Panc1 (cell line): ENCODE results near the gene CCDC68. TPM values are rescaled to one million over a fixed set of nuclear protein-coding genes. Genes with fewer than 3 reads are reported as not detected.
A peak's percentile ranks its signal among the peaks of the same experiment; 100 is the strongest.

ENCODE experiments used
- ATAC-seq: fragments of 200-7000 bp; cut with Tn5 transposase; 2 replicates; pipeline ENCODE4 v1.9.1; 2020; ENCODE audit warnings: mild to moderate bottlenecking, moderate library complexity
- BruUV-seq: library from RNA; stranded (reverse); fragments of 400-500 nt; replicated peaks from 2 replicates; lab custom pipeline; 2021; lab: Mats Ljungman, UMichigan
- CTCF ChIA-PET: fragments of 300-600 bp; sonication (Branson Sonifier 250); formaldehyde crosslinking; loops from one replicate; lab custom pipeline; 2022; ENCODE audit warnings: antibody characterized with exemption; lab: Charles Lee
- POLR2A ChIA-PET: fragments of 300-600 bp; sonication (Branson Sonifier 250); formaldehyde crosslinking; loops from one replicate; lab custom pipeline; 2022; ENCODE audit warnings: antibody characterized with exemption; lab: Charles Lee
- DNase-seq: peaks from one replicate; pipeline ENCODE4 v3.0.0-alpha.2; 2010; ENCODE audit warnings: low read depth, low spot score
- H3K27ac ChIP-seq: 2 replicates; pipeline ENCODE4 v1.5.1; 2011; ENCODE audit warnings: mild to moderate bottlenecking, low read length, inconsistent platforms
- H3K27me3 ChIP-seq: fragments of 200-500 bp; sonication (Bioruptor generic); 2 replicates; pipeline ENCODE4 v1.6.0; 2014; ENCODE audit warnings: low read length, inconsistent platforms; ENCODE audit not compliant: control insufficient read depth, insufficient read depth
- H3K36me3 ChIP-seq: fragments of 200-500 bp; sonication (Bioruptor generic); 2 replicates; pipeline ENCODE4 v1.5.1; 2014; ENCODE audit warnings: inconsistent platforms, mild to moderate bottlenecking, low read length, moderate library complexity; ENCODE audit not compliant: control insufficient read depth, insufficient read depth
- H3K4me1 ChIP-seq: 2 replicates; pipeline ENCODE4 v1.5.1; 2011; ENCODE audit warnings: inconsistent platforms, mild to moderate bottlenecking, low read length, moderate library complexity; ENCODE audit not compliant: control insufficient read depth, insufficient read depth
- H3K4me3 ChIP-seq, 2 experiments: 2 replicates each; pipeline ENCODE4 v1.5.1; 2011 to 2012; ENCODE audit warnings: low read depth in 2 of 2, low read length in 2 of 2, mild to moderate bottlenecking in 2 of 2, inconsistent platforms in 1 of 2, moderate library complexity in 1 of 2
- H3K9me3 ChIP-seq: fragments of 200-500 bp; sonication (Bioruptor generic); 2 replicates; pipeline ENCODE4 v1.5.1; 2014; ENCODE audit warnings: low read depth, mild to moderate bottlenecking, inconsistent platforms, low read length, moderate library complexity; ENCODE audit not compliant: control insufficient read depth, insufficient read depth
- POLR2AphosphoS5 ChIP-seq: IDR thresholded peaks from 2 replicates; pipeline ENCODE4 v1.6.1; 2012; ENCODE audit warnings: mild to moderate bottlenecking, low read depth, low read length, moderate library complexity
- SIN3A ChIP-seq: IDR thresholded peaks from 2 replicates; pipeline ENCODE4 v1.6.1; 2012; ENCODE audit warnings: low read depth, mild to moderate bottlenecking, low read length, moderate library complexity, borderline replicate concordance; ENCODE audit not compliant: insufficient read depth
- TCF7L2 ChIP-seq: IDR thresholded peaks from 2 replicates; pipeline ENCODE4 v1.6.1; 2011; ENCODE audit warnings: mild to moderate bottlenecking, low read depth, low read length, inconsistent platforms
- in situ Hi-C: cut with HindIII; loops from 2 replicates; pipeline ENCODE4 v1.10.0; 2016; ENCODE audit warnings: low sequenced_read_pairs, low pct_unique_long_range_greater_than_20kb
- intact Hi-C: fragments of 100-400 bp; cut with micrococcal nuclease; formaldehyde crosslinking; loops from one replicate; pipeline ENCODE4 v1.10.0; 2022; ENCODE audit not compliant: unreplicated experiment
- total RNA-seq: library from RNA; stranded (reverse); gene quantifications from one replicate; pipeline ENCODE4 v1.2.1, GENCODE V29; 2021; ENCODE audit not compliant: unreplicated experiment
- TF ChIP-seq, protein P1 (sequence below), 2 experiments: IDR thresholded peaks; 2 replicates each; pipeline ENCODE4 v1.6.1; 2011 to 2012; ENCODE audit warnings: low read depth in 2 of 2, control low read depth in 1 of 2, low read length in 1 of 2, mild to moderate bottlenecking in 1 of 2, moderate library complexity in 1 of 2; ENCODE audit not compliant: insufficient read depth in 1 of 2
- TF ChIP-seq, protein P2 (sequence below): fragments of 450-650 bp; IDR thresholded peaks from 2 replicates; pipeline ENCODE4 v1.5.1; 2017; ENCODE audit warnings: mild to moderate bottlenecking

The CCDC68 gene
- total RNA-seq, 1 experiment from 2014 or later, result 0.41 TPM

DNA sequence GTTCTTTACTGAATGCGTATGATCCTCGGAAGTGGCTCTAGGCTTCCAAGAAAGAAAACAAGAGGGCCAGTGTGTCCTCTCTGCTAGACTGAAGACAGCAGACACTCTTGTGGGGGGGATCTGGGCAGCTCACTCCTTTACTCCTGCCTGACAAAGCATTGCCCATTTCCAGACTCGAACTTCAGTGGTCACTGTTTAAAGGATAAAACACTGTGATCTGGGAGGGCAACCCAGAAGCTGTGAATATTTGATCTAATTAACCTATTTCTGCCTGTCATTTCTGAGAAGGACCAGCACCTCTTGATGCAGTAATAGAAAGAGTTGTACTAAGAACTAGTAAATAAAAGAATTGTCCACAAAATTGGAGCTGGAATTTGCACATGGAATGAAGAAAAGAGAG is 24.5 kb upstream of the CCDC68 start:
- BruUV-seq, result no TSS peak
- in situ Hi-C loops, result no loop called here

DNA sequence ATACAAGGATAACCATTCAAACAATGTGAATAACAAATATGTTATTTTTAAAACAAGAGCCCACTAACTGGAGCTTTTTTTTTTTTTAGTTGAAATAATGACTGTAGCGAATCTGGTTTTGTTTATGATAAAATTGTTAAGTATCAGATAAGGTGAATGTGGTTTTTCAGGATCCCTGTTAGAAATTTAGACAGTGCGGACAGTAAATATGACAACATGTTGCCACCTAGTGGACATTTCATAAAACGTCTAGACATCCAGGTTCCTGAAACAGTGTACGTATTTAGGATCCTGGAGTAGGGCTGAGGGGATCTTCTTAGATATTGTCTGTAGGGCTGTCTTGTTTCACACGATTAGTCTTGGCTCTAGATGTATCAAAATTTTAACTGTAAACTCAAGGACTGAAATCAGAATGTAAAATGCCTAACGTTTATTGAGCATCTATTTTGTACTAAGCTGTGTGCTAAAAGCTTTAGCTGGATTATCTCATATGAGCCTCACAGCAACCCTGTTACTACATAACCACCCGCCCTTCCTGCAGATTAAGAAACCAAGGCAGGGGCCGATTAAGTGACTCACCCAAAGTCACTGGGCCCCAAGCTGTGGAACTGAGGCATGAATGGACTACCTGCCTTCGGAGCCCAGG is 23.9 kb upstream of the CCDC68 start:
- no peaks in the 10 kb centered on the region for H3K36me3 ChIP-seq
- BruUV-seq, result no TSS peak
- intact Hi-C loops, result loop anchor here (1.0 to 10.0 kb wide), 2 partner anchors 304 to 538 kb away; no protein-coding TSS in a partner anchor

More for the DNA sequence above, 24.5 kb upstream of the CCDC68 start:
- Histone ChIP-seq H3K27ac (no peak overlapping the region), H3K4me1 (no peaks in the 10 kb centered on the region), H3K27me3 (no peaks in the 10 kb centered on the region), H3K9me3 (no peaks in the 10 kb centered on the region), H3K4me3 (no peak overlapping the region), H3K36me3 (no peaks in the 10 kb centered on the region)
- intact Hi-C loops, result loop anchor here (1.0 to 10.0 kb wide), 2 partner anchors 304 to 539 kb away; no protein-coding TSS in a partner anchor
- DNase-seq (no peak), ATAC-seq (no peak)
- POLR2A ChIA-PET, result no interaction called here
- TF ChIP-seq SIN3A (no peak), TCF7L2 (no peak), POLR2AphosphoS5 (no peak)
- TF ChIP-seq, protein P1, sequence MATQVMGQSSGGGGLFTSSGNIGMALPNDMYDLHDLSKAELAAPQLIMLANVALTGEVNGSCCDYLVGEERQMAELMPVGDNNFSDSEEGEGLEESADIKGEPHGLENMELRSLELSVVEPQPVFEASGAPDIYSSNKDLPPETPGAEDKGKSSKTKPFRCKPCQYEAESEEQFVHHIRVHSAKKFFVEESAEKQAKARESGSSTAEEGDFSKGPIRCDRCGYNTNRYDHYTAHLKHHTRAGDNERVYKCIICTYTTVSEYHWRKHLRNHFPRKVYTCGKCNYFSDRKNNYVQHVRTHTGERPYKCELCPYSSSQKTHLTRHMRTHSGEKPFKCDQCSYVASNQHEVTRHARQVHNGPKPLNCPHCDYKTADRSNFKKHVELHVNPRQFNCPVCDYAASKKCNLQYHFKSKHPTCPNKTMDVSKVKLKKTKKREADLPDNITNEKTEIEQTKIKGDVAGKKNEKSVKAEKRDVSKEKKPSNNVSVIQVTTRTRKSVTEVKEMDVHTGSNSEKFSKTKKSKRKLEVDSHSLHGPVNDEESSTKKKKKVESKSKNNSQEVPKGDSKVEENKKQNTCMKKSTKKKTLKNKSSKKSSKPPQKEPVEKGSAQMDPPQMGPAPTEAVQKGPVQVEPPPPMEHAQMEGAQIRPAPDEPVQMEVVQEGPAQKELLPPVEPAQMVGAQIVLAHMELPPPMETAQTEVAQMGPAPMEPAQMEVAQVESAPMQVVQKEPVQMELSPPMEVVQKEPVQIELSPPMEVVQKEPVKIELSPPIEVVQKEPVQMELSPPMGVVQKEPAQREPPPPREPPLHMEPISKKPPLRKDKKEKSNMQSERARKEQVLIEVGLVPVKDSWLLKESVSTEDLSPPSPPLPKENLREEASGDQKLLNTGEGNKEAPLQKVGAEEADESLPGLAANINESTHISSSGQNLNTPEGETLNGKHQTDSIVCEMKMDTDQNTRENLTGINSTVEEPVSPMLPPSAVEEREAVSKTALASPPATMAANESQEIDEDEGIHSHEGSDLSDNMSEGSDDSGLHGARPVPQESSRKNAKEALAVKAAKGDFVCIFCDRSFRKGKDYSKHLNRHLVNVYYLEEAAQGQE (IDR thresholded peaks at IDR 0.05; ENCODE audit: insufficient read depth in 1 of 2, low read depth in 2 of 2, low read length in 1 of 2), result no peak
- TF ChIP-seq, protein P2, sequence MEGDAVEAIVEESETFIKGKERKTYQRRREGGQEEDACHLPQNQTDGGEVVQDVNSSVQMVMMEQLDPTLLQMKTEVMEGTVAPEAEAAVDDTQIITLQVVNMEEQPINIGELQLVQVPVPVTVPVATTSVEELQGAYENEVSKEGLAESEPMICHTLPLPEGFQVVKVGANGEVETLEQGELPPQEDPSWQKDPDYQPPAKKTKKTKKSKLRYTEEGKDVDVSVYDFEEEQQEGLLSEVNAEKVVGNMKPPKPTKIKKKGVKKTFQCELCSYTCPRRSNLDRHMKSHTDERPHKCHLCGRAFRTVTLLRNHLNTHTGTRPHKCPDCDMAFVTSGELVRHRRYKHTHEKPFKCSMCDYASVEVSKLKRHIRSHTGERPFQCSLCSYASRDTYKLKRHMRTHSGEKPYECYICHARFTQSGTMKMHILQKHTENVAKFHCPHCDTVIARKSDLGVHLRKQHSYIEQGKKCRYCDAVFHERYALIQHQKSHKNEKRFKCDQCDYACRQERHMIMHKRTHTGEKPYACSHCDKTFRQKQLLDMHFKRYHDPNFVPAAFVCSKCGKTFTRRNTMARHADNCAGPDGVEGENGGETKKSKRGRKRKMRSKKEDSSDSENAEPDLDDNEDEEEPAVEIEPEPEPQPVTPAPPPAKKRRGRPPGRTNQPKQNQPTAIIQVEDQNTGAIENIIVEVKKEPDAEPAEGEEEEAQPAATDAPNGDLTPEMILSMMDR, result no peak
- CTCF ChIA-PET, result interaction anchor here (1.3 kb wide), 1 partner anchor 304 kb away, joined by 4 read pairs; no protein-coding TSS in a partner anchor

More for the DNA sequence above, 23.9 kb upstream of the CCDC68 start:
- Histone ChIP-seq H3K27me3 (no peaks in the 10 kb centered on the region), H3K4me3 (no peak overlapping the region), H3K4me1 (no peaks in the 10 kb centered on the region), H3K27ac (no peak overlapping the region), H3K9me3 (no peaks in the 10 kb centered on the region)
- POLR2A ChIA-PET, result no interaction called here
- in situ Hi-C loops, result no loop called here
- peak; percentile 87 for ATAC-seq
- CTCF ChIA-PET, result interaction anchor here (0.5 to 1.3 kb wide), 7 partner anchors 21 to 328 kb away, joined by 3 to 5 read pairs (median 3); no protein-coding TSS in a partner anchor
- peak; percentile 35 for DNase-seq
- TF ChIP-seq, protein P1 (IDR thresholded peaks at IDR 0.05; ENCODE audit: insufficient read depth in 1 of 2, low read depth in 2 of 2, low read length in 1 of 2), result no peak
- TF ChIP-seq, protein P2, result peak; percentile 31; the same call in 1 of the 2 replicates
- TF ChIP-seq POLR2AphosphoS5 (no peak), TCF7L2 (no peak)
